Esophagus muscularis mucosa (tissue), 4 donors: ENCODE measurements around the gene SLC9A4. TPM values are rescaled to one million over a fixed set of nuclear protein-coding genes. Genes with fewer than 3 reads are reported as not detected.
"Not testable (repeated sequence)": the region's sequence is repeated elsewhere in the genome, so short reads cannot be mapped to it uniquely, and the experiment has no call there.

Experiments
- DNase-seq: peaks from one replicate; pipeline ENCODE4 v3.0.0-alpha.2; 2017; ENCODE audit errors: extremely low spot score
- H3K27ac ChIP-seq, 4 donors: fragments of 200-600 bp; sonication (generic); replicated peaks in 1 of 4; 1 replicate in 3 of 4; 2 replicates in 1 of 4; pipeline ENCODE4 v1.5.1; 2016 to 2019; ENCODE audit warnings: mild to moderate bottlenecking in 1 of 4
- H3K27me3 ChIP-seq, 4 donors: fragments of 200-600 bp; sonication (generic); one replicate each; pipeline versions ENCODE4 v1.5.1 to v1.6.0; 2016 to 2019
- H3K36me3 ChIP-seq, 4 donors: fragments of 200-600 bp; sonication (generic); one replicate each; pipeline ENCODE4 v1.5.1; 2016 to 2019
- H3K4me1 ChIP-seq, 4 donors: fragments of 200-600 bp; sonication (generic); one replicate each; pipeline ENCODE4 v1.5.1; 2016 to 2019
- H3K4me3 ChIP-seq, 4 donors: fragments of 200-600 bp; sonication (generic); 1 replicate in 2 of 4; 2 replicates in 2 of 4; pipeline ENCODE4 v1.5.1; 2016 to 2019; ENCODE audit warnings: mild to moderate bottlenecking in 4 of 4, moderate library complexity in 1 of 4
- H3K9me3 ChIP-seq, 4 donors: fragments of 200-600 bp; sonication (generic); 1 replicate in 3 of 4; 2 replicates in 1 of 4; pipeline ENCODE4 v1.5.1; 2016 to 2019
- CTCF ChIP-seq, 3 experiments: fragments of 200-600 bp in 2 of 3; fragments of 450-650 bp in 1 of 3; sonication (generic) in 2 of 3; IDR thresholded peaks; one replicate each; pipeline ENCODE4 v1.5.1; 2017 to 2019; ENCODE audit warnings: antibody characterized with exemption in 3 of 3, mild to moderate bottlenecking in 2 of 3, moderate library complexity in 1 of 3
- EP300 ChIP-seq: sonication (generic); formaldehyde crosslinking; IDR thresholded peaks from one replicate; pipeline ENCODE4 v1.6.1; 2017; ENCODE audit warnings: antibody characterized with exemption
- POLR2A ChIP-seq: fragments of 450-650 bp; IDR thresholded peaks from one replicate; pipeline ENCODE4 v1.6.1; 2017; ENCODE audit warnings: antibody characterized with exemption, moderate library complexity, mild to moderate bottlenecking, low read depth
- POLR2AphosphoS5 ChIP-seq, 2 donors: sonication (generic); formaldehyde crosslinking; IDR thresholded peaks; one replicate each; pipeline ENCODE4 v1.6.1; 2017; ENCODE audit warnings: antibody characterized with exemption in 2 of 2
- WGBS: methylation state at CpG from one replicate; pipeline ENCODE4 v1.1.5; 2018; 5-methylcytosine and 5-hydroxymethylcytosine counted together
- intact Hi-C: fragments of 100-400 bp; cut with DNase I; formaldehyde crosslinking; loops from one replicate; pipeline ENCODE4 v1.15.1; 2023
- total RNA-seq, 4 donors: library from RNA; depleted of rRNA; stranded (reverse); fragments of >200 nt; gene quantifications; one replicate each; pipeline versions ENCODE4 v1.1.0 to v1.2.1, GENCODE V29; 2016

The SLC9A4 gene
- total RNA-seq, 4 donors from 2014 or later, result not detected

- no peak for DNase-seq
- no peak for TF ChIP-seq POLR2AphosphoS5 (IDR thresholded peaks at IDR 0.05)
- TF ChIP-seq CTCF (IDR thresholded peaks at IDR 0.05), result no peak
- no peak for TF ChIP-seq POLR2A
- no peak for TF ChIP-seq EP300
- intact Hi-C loops, result no loop called here
- no peaks in the 10 kb centered on the region for H3K4me1 ChIP-seq
- H3K27ac ChIP-seq, result no peak overlapping the region
- H3K27me3 ChIP-seq, result no peaks in the 10 kb centered on the region
- H3K4me3 ChIP-seq, result no peak overlapping the region
- H3K36me3 ChIP-seq, result no peaks in the 10 kb centered on the region
- H3K9me3 ChIP-seq, result peaks cover 0 to 22% (median 10%) of the 10 kb centered on the region in 4 donors
- WGBS, result 33% methylated on average over 1 of the region's 1 CpG
These were observed 80.6 kb downstream of the SLC9A4 start for GRCh38 chr2:102553601-102554000.

- intact Hi-C loops, result no loop called here
- H3K36me3 ChIP-seq, result no peaks in the 10 kb centered on the region
- TF ChIP-seq POLR2A, result no peak
- no peaks in the 10 kb centered on the region for H3K4me1 ChIP-seq
- WGBS, result 88% methylated on average over 1 of the region's 1 CpG
- H3K9me3 ChIP-seq, result no peaks in the 10 kb centered on the region
- H3K27ac ChIP-seq, result no peak overlapping the region
- no peak overlapping the region for H3K4me3 ChIP-seq
- no peak for DNase-seq
- no peaks in the 10 kb centered on the region for H3K27me3 ChIP-seq
These were observed 85.4 kb downstream of the SLC9A4 start for GRCh38 chr2:102558463-102558862.

GRCh38 chr2:102562542-102562941 is 89.5 kb downstream of the SLC9A4 start:
- H3K4me1 ChIP-seq, H3K27ac ChIP-seq, DNase-seq, H3K9me3 ChIP-seq, H3K27me3 ChIP-seq, H3K36me3 ChIP-seq, intact Hi-C loops, H3K4me3 ChIP-seq: not testable (repeated sequence)
- WGBS, result 87% methylated on average over 1 of the region's 1 CpG

- H3K36me3 ChIP-seq, result no peaks in the 10 kb centered on the region
- peaks cover 0 to 5% (median 2%) of the 10 kb centered on the region in 4 donors for H3K9me3 ChIP-seq
- H3K27me3 ChIP-seq, result no peaks in the 10 kb centered on the region
- no peak for DNase-seq
- no peak overlapping the region for H3K4me3 ChIP-seq
- intact Hi-C loops, result no loop called here
- no peak overlapping the region for H3K27ac ChIP-seq
- TF ChIP-seq POLR2A (no peak), POLR2AphosphoS5 (IDR thresholded peaks at IDR 0.05) (no peak), CTCF (IDR thresholded peaks at IDR 0.05) (no peak)
- 97% methylated on average over 1 of the region's 1 CpG for WGBS
- no peaks in the 10 kb centered on the region for H3K4me1 ChIP-seq
These were observed 102.9 kb downstream of the SLC9A4 start for GRCh38 chr2:102575888-102576287.

- Histone ChIP-seq H3K27ac (no peak overlapping the region), H3K4me3 (no peak overlapping the region), H3K27me3 (no peaks in the 10 kb centered on the region), H3K9me3 (peaks cover 0 to 3% (median 1%) of the 10 kb centered on the region in 4 donors), H3K36me3 (no peaks in the 10 kb centered on the region), H3K4me1 (no peaks in the 10 kb centered on the region)
- TF ChIP-seq CTCF (IDR thresholded peaks at IDR 0.05) (no peak), POLR2AphosphoS5 (IDR thresholded peaks at IDR 0.05) (no peak), EP300 (no peak), POLR2A (no peak)
- WGBS, result 79% methylated on average over 2 of the region's 2 CpGs
- intact Hi-C loops, result no loop called here
- no peak for DNase-seq
These were observed 105.3 kb downstream of the SLC9A4 start for GRCh38 chr2:102578376-102578775.

GRCh38 chr2:102581911-102582310 is 108.9 kb downstream of the SLC9A4 start:
- no peaks in the 10 kb centered on the region for H3K36me3 ChIP-seq
- H3K27ac ChIP-seq, result no peak overlapping the region
- DNase-seq, result no peak
- no peaks in the 10 kb centered on the region for H3K9me3 ChIP-seq
- no peaks in the 10 kb centered on the region for H3K27me3 ChIP-seq
- no peak for TF ChIP-seq EP300
- TF ChIP-seq POLR2A, result no peak
- no peak for TF ChIP-seq CTCF (IDR thresholded peaks at IDR 0.05)
- no peak for TF ChIP-seq POLR2AphosphoS5 (IDR thresholded peaks at IDR 0.05)
- intact Hi-C loops, result no loop called here
- no peaks in the 10 kb centered on the region for H3K4me1 ChIP-seq
- no peak overlapping the region for H3K4me3 ChIP-seq
